ENCODE data around the gene MAST4. TPM values are rescaled to one million over a fixed set of nuclear protein-coding genes. Genes with fewer than 3 reads are reported as not detected.

MAST4 gene
- total RNA-seq, 1 donor from 2014 or later, result 112 TPM

- Mint-ChIP-seq H3K4me1 (ENCODE audit: unreplicated experiment) (peaks cover 85% of the 10 kb centered on the region), H3K27ac (ENCODE audit: unreplicated experiment) (no peak overlapping the region), H3K9me3 (ENCODE audit: unreplicated experiment) (no peaks in the 10 kb centered on the region), H3K4me3 (ENCODE audit: unreplicated experiment) (no peak overlapping the region), H3K27me3 (ENCODE audit: unreplicated experiment) (no peaks in the 10 kb centered on the region), H3K36me3 (ENCODE audit: low read depth, unreplicated experiment) (no peaks in the 10 kb centered on the region)
- DNase-seq (ENCODE audit: low spot score), result no peak
- TF ChIP-seq CTCF (IDR thresholded peaks at IDR 0.05; ENCODE audit: unreplicated experiment), result no peak
Observed at GRCh38 chr5:66812291-66812690, 216.1 kb downstream of the MAST4 start.

- Mint-ChIP-seq H3K9me3 (ENCODE audit: unreplicated experiment) (no peaks in the 10 kb centered on the region), H3K27me3 (ENCODE audit: unreplicated experiment) (no peaks in the 10 kb centered on the region), H3K27ac (ENCODE audit: unreplicated experiment) (no peak overlapping the region), H3K4me1 (ENCODE audit: unreplicated experiment) (peaks cover 75% of the 10 kb centered on the region), H3K4me3 (ENCODE audit: unreplicated experiment) (no peak overlapping the region), H3K36me3 (ENCODE audit: low read depth, unreplicated experiment) (no peaks in the 10 kb centered on the region)
- DNase-seq (ENCODE audit: low spot score), result no peak
- TF ChIP-seq CTCF (IDR thresholded peaks at IDR 0.05; ENCODE audit: unreplicated experiment), result no peak
Observed at GRCh38 chr5:66813306-66813705, 217.1 kb downstream of the MAST4 start.

GRCh38 chr5:66814146-66814991 is 218.2 kb downstream of the MAST4 start:
- no peak overlapping the region for H3K4me3 Mint-ChIP-seq (ENCODE audit: unreplicated experiment)
- H3K4me1 Mint-ChIP-seq (ENCODE audit: unreplicated experiment), result peaks cover 68% of the 10 kb centered on the region
- peak; percentile 75 for TF ChIP-seq CTCF (IDR thresholded peaks at IDR 0.05; ENCODE audit: unreplicated experiment)
- H3K27me3 Mint-ChIP-seq (ENCODE audit: unreplicated experiment), result no peaks in the 10 kb centered on the region
- no peak overlapping the region for H3K27ac Mint-ChIP-seq (ENCODE audit: unreplicated experiment)
- no peaks in the 10 kb centered on the region for H3K36me3 Mint-ChIP-seq (ENCODE audit: low read depth, unreplicated experiment)
- DNase-seq (ENCODE audit: low spot score), result peak; percentile 50
- H3K9me3 Mint-ChIP-seq (ENCODE audit: unreplicated experiment), result no peaks in the 10 kb centered on the region

- Mint-ChIP-seq H3K27ac (ENCODE audit: unreplicated experiment) (no peak overlapping the region), H3K4me1 (ENCODE audit: unreplicated experiment) (peaks cover 31% of the 10 kb centered on the region), H3K9me3 (ENCODE audit: unreplicated experiment) (no peaks in the 10 kb centered on the region), H3K36me3 (ENCODE audit: low read depth, unreplicated experiment) (no peaks in the 10 kb centered on the region), H3K27me3 (ENCODE audit: unreplicated experiment) (no peaks in the 10 kb centered on the region), H3K4me3 (ENCODE audit: unreplicated experiment) (no peak overlapping the region)
- no peak for DNase-seq (ENCODE audit: low spot score)
- TF ChIP-seq CTCF (IDR thresholded peaks at IDR 0.05; ENCODE audit: unreplicated experiment), result no peak
Observed at GRCh38 chr5:66818304-66818934, 222.2 kb downstream of the MAST4 start.

GRCh38 chr5:66818935-66819328 is 222.7 kb downstream of the MAST4 start:
- Mint-ChIP-seq H3K4me3 (ENCODE audit: unreplicated experiment) (no peak overlapping the region), H3K36me3 (ENCODE audit: low read depth, unreplicated experiment) (no peaks in the 10 kb centered on the region), H3K4me1 (ENCODE audit: unreplicated experiment) (peaks cover 26% of the 10 kb centered on the region), H3K27me3 (ENCODE audit: unreplicated experiment) (no peaks in the 10 kb centered on the region), H3K9me3 (ENCODE audit: unreplicated experiment) (no peaks in the 10 kb centered on the region), H3K27ac (ENCODE audit: unreplicated experiment) (no peak overlapping the region)
- TF ChIP-seq CTCF (IDR thresholded peaks at IDR 0.05; ENCODE audit: unreplicated experiment), result no peak
- no peak for DNase-seq (ENCODE audit: low spot score)

Data from endothelial cell (in vitro differentiated cells).